PC-3 (cell line): ENCODE results near the gene PRMT1. TPM values are rescaled to one million over a fixed set of nuclear protein-coding genes. Genes with fewer than 3 reads are reported as not detected.

ENCODE experiments used
- ATAC-seq: fragments of 200-7000 bp; cut with Tn5 transposase; 2 replicates; pipeline ENCODE4 v1.9.1; 2020; ENCODE audit warnings: mild to moderate bottlenecking, moderate library complexity
- BruUV-seq: library from RNA; stranded (reverse); fragments of 400-500 nt; replicated peaks from 2 replicates; lab custom pipeline; 2021; lab: Mats Ljungman, UMichigan
- CTCF ChIA-PET: fragments of 300-600 bp; sonication (Branson Sonifier 250); formaldehyde crosslinking; loops from one replicate; lab custom pipeline; 2022; ENCODE audit warnings: antibody characterized with exemption; lab: Charles Lee
- POLR2A ChIA-PET: fragments of 300-600 bp; sonication (Branson Sonifier 250); formaldehyde crosslinking; loops from one replicate; lab custom pipeline; 2022; ENCODE audit warnings: antibody characterized with exemption; ENCODE audit not compliant: unreplicated experiment; lab: Charles Lee
- DNase-seq: peaks from one replicate; pipeline ENCODE4 v3.0.0-alpha.2; 2015
- H2AFZ ChIP-seq: fragments of 300-600 bp; sonication (generic); 2 replicates; pipeline ENCODE4 v1.6.0; 2016; ENCODE audit warnings: antibody characterized with exemption, low read length
- H3F3A ChIP-seq: fragments of 300-600 bp; sonication (generic); one replicate; pipeline ENCODE4 v1.6.0; 2017; ENCODE audit warnings: antibody characterized with exemption, low read length, control low read depth, mild to moderate bottlenecking; ENCODE audit not compliant: unreplicated experiment
- H3K27ac ChIP-seq: fragments of 300-600 bp; sonication (generic); 2 replicates; pipeline ENCODE4 v1.5.1; 2016; ENCODE audit warnings: mild to moderate bottlenecking, low read length
- H3K27me3 ChIP-seq: fragments of 300-600 bp; sonication (generic); 2 replicates; pipeline ENCODE4 v1.6.1; 2016; ENCODE audit warnings: low read length, mixed read lengths
- H3K36me3 ChIP-seq: fragments of 300-600 bp; sonication (generic); 2 replicates; pipeline ENCODE4 v1.6.1; 2016; ENCODE audit warnings: low read depth, mixed run types, low read length, mixed read lengths
- H3K4me1 ChIP-seq: fragments of 300-600 bp; sonication (generic); 2 replicates; pipeline ENCODE4 v1.5.1; 2016; ENCODE audit warnings: low read length; ENCODE audit not compliant: insufficient read depth
- H3K4me2 ChIP-seq: fragments of 300-600 bp; sonication (generic); 2 replicates; pipeline ENCODE4 v1.6.0; 2016; ENCODE audit warnings: low read length
- H3K4me3 ChIP-seq: fragments of 300-600 bp; sonication (generic); 2 replicates; pipeline ENCODE4 v1.5.1; 2016; ENCODE audit warnings: mild to moderate bottlenecking, low read length, mixed read lengths
- H3K79me2 ChIP-seq: fragments of 300-600 bp; sonication (generic); 2 replicates; pipeline ENCODE4 v1.6.1; 2017; ENCODE audit warnings: low read length, mixed read lengths
- H3K9ac ChIP-seq: fragments of 300-600 bp; sonication (generic); 2 replicates; pipeline ENCODE4 v1.6.0; 2016; ENCODE audit warnings: mild to moderate bottlenecking, low read length
- H3K9me2 ChIP-seq: fragments of 300-600 bp; sonication (generic); replicated peaks from 2 replicates; pipeline ENCODE4 v1.6.1; 2016; ENCODE audit warnings: mixed run types, low read length, mixed read lengths
- H3K9me3 ChIP-seq: fragments of 300-600 bp; sonication (generic); 2 replicates; pipeline ENCODE4 v1.6.1; 2016; ENCODE audit warnings: low read length, mixed read lengths
- H4K20me1 ChIP-seq: fragments of 300-600 bp; sonication (generic); 2 replicates; pipeline ENCODE4 v1.6.1; 2016; ENCODE audit warnings: low read length, mixed read lengths
- EZH2 ChIP-seq: fragments of 300-600 bp; sonication (generic); IDR thresholded peaks from one replicate; pipeline ENCODE4 v1.6.1; 2017; ENCODE audit warnings: antibody characterized with exemption, mild to moderate bottlenecking, low read length; ENCODE audit not compliant: unreplicated experiment
- EZH2phosphoT487 ChIP-seq: fragments of 300-600 bp; sonication (generic); IDR thresholded peaks from 2 replicates; pipeline ENCODE4 v1.6.1; 2018; ENCODE audit warnings: mild to moderate bottlenecking, antibody characterized with exemption, low read length, borderline replicate concordance
- intact Hi-C: fragments of 100-400 bp; cut with micrococcal nuclease; formaldehyde crosslinking; loops from 2 replicates; pipeline ENCODE4 v1.9.0; 2023
- total RNA-seq: library from RNA; depleted of rRNA; stranded (reverse); fragments of >200 nt; gene quantifications from 2 replicates; pipeline ENCODE4 v1.2.3, GENCODE V29; 2014
- TF ChIP-seq, protein P1 (sequence below): fragments of 300-600 bp; sonication (generic); conservative IDR thresholded peaks from 2 replicates; pipeline ENCODE4 v1.5.1; 2017; ENCODE audit warnings: antibody characterized with exemption, low read depth, mild to moderate bottlenecking, low read length

PRMT1 gene
- total RNA-seq, 1 experiment from 2014 or later: 625 TPM

DNA sequence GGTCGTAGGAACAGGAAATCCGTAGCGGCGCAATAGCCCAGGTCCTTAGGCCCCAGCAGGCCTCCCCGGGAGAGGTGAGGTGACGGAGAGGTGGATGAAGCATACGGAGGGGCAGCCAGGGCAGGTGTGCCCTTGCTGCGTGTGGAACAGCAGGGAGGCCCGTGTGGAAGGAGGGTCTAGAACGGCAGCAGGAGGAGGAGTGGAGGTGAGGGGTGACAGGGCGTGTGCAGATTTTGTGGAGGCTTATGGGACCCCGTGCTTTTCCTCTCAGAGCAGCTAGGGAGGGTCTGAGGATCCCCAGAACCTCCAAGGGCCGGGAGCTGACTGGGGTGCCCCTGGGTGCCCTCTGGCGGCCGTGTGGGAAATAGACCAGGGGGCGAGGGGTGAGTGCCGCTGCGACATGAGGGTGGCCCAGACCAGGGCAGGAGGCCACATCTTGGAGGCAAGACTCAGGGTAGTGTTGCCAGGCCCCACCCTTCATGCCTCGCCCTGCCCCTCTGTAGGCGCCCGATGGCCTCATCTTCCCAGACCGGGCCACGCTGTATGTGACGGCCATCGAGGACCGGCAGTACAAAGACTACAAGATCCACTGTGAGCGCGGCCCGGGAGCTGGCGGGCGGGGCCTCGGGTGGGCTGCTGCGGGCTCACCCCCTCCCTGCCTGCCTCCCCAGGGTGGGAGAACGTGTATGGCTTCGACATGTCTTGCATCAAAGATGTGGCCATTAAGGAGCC lies 7.3 kb downstream of the PRMT1 start:
- H3K4me3 ChIP-seq: no peak overlapping the region
- BruUV-seq: no TSS peak
- no peak for TF ChIP-seq EZH2phosphoT487
- no peak for TF ChIP-seq EZH2
- TF ChIP-seq, protein P1, sequence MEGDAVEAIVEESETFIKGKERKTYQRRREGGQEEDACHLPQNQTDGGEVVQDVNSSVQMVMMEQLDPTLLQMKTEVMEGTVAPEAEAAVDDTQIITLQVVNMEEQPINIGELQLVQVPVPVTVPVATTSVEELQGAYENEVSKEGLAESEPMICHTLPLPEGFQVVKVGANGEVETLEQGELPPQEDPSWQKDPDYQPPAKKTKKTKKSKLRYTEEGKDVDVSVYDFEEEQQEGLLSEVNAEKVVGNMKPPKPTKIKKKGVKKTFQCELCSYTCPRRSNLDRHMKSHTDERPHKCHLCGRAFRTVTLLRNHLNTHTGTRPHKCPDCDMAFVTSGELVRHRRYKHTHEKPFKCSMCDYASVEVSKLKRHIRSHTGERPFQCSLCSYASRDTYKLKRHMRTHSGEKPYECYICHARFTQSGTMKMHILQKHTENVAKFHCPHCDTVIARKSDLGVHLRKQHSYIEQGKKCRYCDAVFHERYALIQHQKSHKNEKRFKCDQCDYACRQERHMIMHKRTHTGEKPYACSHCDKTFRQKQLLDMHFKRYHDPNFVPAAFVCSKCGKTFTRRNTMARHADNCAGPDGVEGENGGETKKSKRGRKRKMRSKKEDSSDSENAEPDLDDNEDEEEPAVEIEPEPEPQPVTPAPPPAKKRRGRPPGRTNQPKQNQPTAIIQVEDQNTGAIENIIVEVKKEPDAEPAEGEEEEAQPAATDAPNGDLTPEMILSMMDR: peak; percentile 70
- no peak overlapping the region for H3K4me2 ChIP-seq
- ChIA-PET POLR2A (no interaction called here), CTCF (interaction anchor here (0.6 kb wide), 1 partner anchor 12 kb away, joined by 4 read pairs; no protein-coding TSS in a partner anchor)
- H3K9ac ChIP-seq: no peak overlapping the region
- ATAC-seq (no peak), DNase-seq (peak; percentile 35)
- peaks cover 56% of the 10 kb centered on the region for H3K36me3 ChIP-seq
- peaks cover 35% of the 10 kb centered on the region for H4K20me1 ChIP-seq
- H3K79me2 ChIP-seq: peaks cover 29% of the 10 kb centered on the region
- H3K27ac ChIP-seq: no peak overlapping the region
- H2AFZ ChIP-seq: no peak overlapping the region
- no peaks in the 10 kb centered on the region for H3K9me2 ChIP-seq
- intact Hi-C loops: no loop called here
- H3K27me3 ChIP-seq: no peaks in the 10 kb centered on the region
- no peaks in the 10 kb centered on the region for H3K9me3 ChIP-seq
- no peaks in the 10 kb centered on the region for H3F3A ChIP-seq
- peaks cover 16% of the 10 kb centered on the region for H3K4me1 ChIP-seq

DNA sequence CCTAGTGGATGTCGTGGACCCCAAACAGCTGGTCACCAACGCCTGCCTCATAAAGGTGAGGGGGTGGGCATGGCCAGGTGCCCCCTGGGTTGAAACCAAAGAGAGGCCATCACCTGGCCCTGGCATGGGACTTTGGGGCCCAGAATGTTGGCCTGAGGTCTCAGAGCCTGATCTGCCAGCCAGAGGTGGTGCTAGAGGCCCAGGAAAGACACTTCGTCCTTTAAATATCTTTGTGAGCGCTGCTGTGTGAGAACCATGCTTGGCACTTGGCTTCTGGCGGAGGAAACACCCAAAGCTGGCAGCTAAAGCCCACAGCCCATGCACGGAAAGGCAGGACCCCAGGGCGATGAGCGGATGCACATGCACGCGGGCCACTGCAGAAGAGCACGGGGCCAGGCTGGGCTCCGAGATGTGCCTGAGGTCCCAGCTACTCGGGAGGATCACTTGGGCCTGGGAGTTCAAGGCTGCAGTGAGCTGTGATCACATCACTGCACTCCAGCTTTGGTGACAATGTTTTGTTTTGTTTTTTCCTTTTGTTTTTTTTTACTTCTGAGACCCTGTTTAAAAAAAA lies 8.0 kb downstream of the PRMT1 start:
- no peak overlapping the region for H3K4me3 ChIP-seq
- ChIA-PET CTCF (interaction anchor here (0.6 kb wide), 2 partner anchors 11 to 41 kb away, joined by 3 to 4 read pairs; no protein-coding TSS in a partner anchor), POLR2A (no interaction called here)

More for the DNA sequence above, 8.0 kb downstream of the PRMT1 start:
- Histone ChIP-seq H3K4me1 (peaks cover 16% of the 10 kb centered on the region), H3K9me2 (no peaks in the 10 kb centered on the region), H3F3A (no peaks in the 10 kb centered on the region), H3K4me2 (no peak overlapping the region), H3K36me3 (peaks cover 52% of the 10 kb centered on the region), H3K9ac (no peak overlapping the region), H2AFZ (no peak overlapping the region), H3K27ac (no peak overlapping the region), H3K79me2 (peaks cover 23% of the 10 kb centered on the region), H3K9me3 (no peaks in the 10 kb centered on the region), H4K20me1 (peaks cover 29% of the 10 kb centered on the region), H3K27me3 (no peaks in the 10 kb centered on the region)
- intact Hi-C loops: no loop called here
- no TSS peak for BruUV-seq
- DNase-seq (no peak), ATAC-seq (no peak)
- TF ChIP-seq, protein P1: no peak
